Measurements from ENCODE around the gene RFX4.

Gene RFX4

GRCh38 chr12:106704081-106704480 lies 121.3 kb downstream of the RFX4 start:
- no peak overlapping the region for H3K9ac ChIP-seq (ENCODE audit: low read depth, low read length)
- no peak overlapping the region for H3K4me3 ChIP-seq (ENCODE audit: low read length)
- peaks cover 6% of the 10 kb centered on the region for H3K27me3 ChIP-seq (ENCODE audit: control insufficient read depth, insufficient read depth, low read length)
- H3K4me2 ChIP-seq (ENCODE audit: low read length), result no peak overlapping the region
- H3K9me3 ChIP-seq (replicated peaks; ENCODE audit: low read length), result no peaks in the 10 kb centered on the region
- H3K4me1 ChIP-seq (ENCODE audit: control insufficient read depth, insufficient read depth, low read length), result no peaks in the 10 kb centered on the region
- H3K36me3 ChIP-seq (ENCODE audit: insufficient read depth, low read length), result no peaks in the 10 kb centered on the region

GRCh38 chr12:106705971-106706370 lies 123.2 kb downstream of the RFX4 start:
- Histone ChIP-seq H3K9me3 (replicated peaks; ENCODE audit: low read length) (no peaks in the 10 kb centered on the region), H3K9ac (ENCODE audit: low read depth, low read length) (no peak overlapping the region), H3K36me3 (ENCODE audit: insufficient read depth, low read length) (no peaks in the 10 kb centered on the region), H3K27me3 (ENCODE audit: control insufficient read depth, insufficient read depth, low read length) (peaks cover 11% of the 10 kb centered on the region), H3K4me1 (ENCODE audit: control insufficient read depth, insufficient read depth, low read length) (no peaks in the 10 kb centered on the region), H3K4me3 (ENCODE audit: low read length) (no peak overlapping the region), H3K4me2 (ENCODE audit: low read length) (no peak overlapping the region)

GRCh38 chr12:106709068-106709511 lies 126.3 kb downstream of the RFX4 start:
- H3K4me1 ChIP-seq (ENCODE audit: control insufficient read depth, insufficient read depth, low read length), result no peaks in the 10 kb centered on the region
- H3K9ac ChIP-seq (ENCODE audit: low read depth, low read length), result no peak overlapping the region
- H3K36me3 ChIP-seq (ENCODE audit: insufficient read depth, low read length), result no peaks in the 10 kb centered on the region
- no peak overlapping the region for H3K4me2 ChIP-seq (ENCODE audit: low read length)
- H3K9me3 ChIP-seq (replicated peaks; ENCODE audit: low read length), result no peaks in the 10 kb centered on the region
- H3K27me3 ChIP-seq (ENCODE audit: control insufficient read depth, insufficient read depth, low read length), result peaks cover 11% of the 10 kb centered on the region
- no peak overlapping the region for H3K4me3 ChIP-seq (ENCODE audit: low read length)

- Histone ChIP-seq H3K9me3 (replicated peaks; ENCODE audit: low read length) (no peaks in the 10 kb centered on the region), H3K27me3 (ENCODE audit: control insufficient read depth, insufficient read depth, low read length) (peaks cover 6% of the 10 kb centered on the region), H3K4me2 (ENCODE audit: low read length) (no peak overlapping the region), H3K36me3 (ENCODE audit: insufficient read depth, low read length) (no peaks in the 10 kb centered on the region), H3K4me3 (ENCODE audit: low read length) (no peak overlapping the region), H3K9ac (ENCODE audit: low read depth, low read length) (no peak overlapping the region), H3K4me1 (ENCODE audit: control insufficient read depth, insufficient read depth, low read length) (no peaks in the 10 kb centered on the region)
Measured at GRCh38 chr12:106710143-106710893, 127.5 kb downstream of the RFX4 start.

GRCh38 chr12:106711316-106711715 lies 128.5 kb downstream of the RFX4 start:
- H3K4me1 ChIP-seq (ENCODE audit: control insufficient read depth, insufficient read depth, low read length), result no peaks in the 10 kb centered on the region
- H3K36me3 ChIP-seq (ENCODE audit: insufficient read depth, low read length), result no peaks in the 10 kb centered on the region
- no peaks in the 10 kb centered on the region for H3K9me3 ChIP-seq (replicated peaks; ENCODE audit: low read length)

GRCh38 chr12:106712768-106713167 lies 130.0 kb downstream of the RFX4 start:
- no peaks in the 10 kb centered on the region for H3K4me1 ChIP-seq (ENCODE audit: control insufficient read depth, insufficient read depth, low read length)
- no peaks in the 10 kb centered on the region for H3K9me3 ChIP-seq (replicated peaks; ENCODE audit: low read length)
- H3K36me3 ChIP-seq (ENCODE audit: insufficient read depth, low read length), result no peaks in the 10 kb centered on the region
- H3K9ac ChIP-seq (ENCODE audit: low read depth, low read length), result no peak overlapping the region
- H3K27me3 ChIP-seq (ENCODE audit: control insufficient read depth, insufficient read depth, low read length), result peaks cover 5% of the 10 kb centered on the region
- H3K4me2 ChIP-seq (ENCODE audit: low read length), result no peak overlapping the region
- no peak overlapping the region for H3K4me3 ChIP-seq (ENCODE audit: low read length)

More at GRCh38 chr12:106711316-106711715, 128.5 kb downstream of the RFX4 start:
- H3K4me3 ChIP-seq (ENCODE audit: low read length), result no peak overlapping the region
- H3K27me3 ChIP-seq (ENCODE audit: control insufficient read depth, insufficient read depth, low read length), result peaks cover 5% of the 10 kb centered on the region
- no peak overlapping the region for H3K9ac ChIP-seq (ENCODE audit: low read depth, low read length)
- H3K4me2 ChIP-seq (ENCODE audit: low read length), result no peak overlapping the region

- Histone ChIP-seq H3K4me1 (ENCODE audit: control insufficient read depth, insufficient read depth, low read length) (no peaks in the 10 kb centered on the region), H3K9ac (ENCODE audit: low read depth, low read length) (no peak overlapping the region), H3K27me3 (ENCODE audit: control insufficient read depth, insufficient read depth, low read length) (peaks cover 5% of the 10 kb centered on the region), H3K4me2 (ENCODE audit: low read length) (no peak overlapping the region), H3K9me3 (replicated peaks; ENCODE audit: low read length) (no peaks in the 10 kb centered on the region), H3K4me3 (ENCODE audit: low read length) (no peak overlapping the region), H3K36me3 (ENCODE audit: insufficient read depth, low read length) (no peaks in the 10 kb centered on the region)
Measured at GRCh38 chr12:106714926-106715325, 132.1 kb downstream of the RFX4 start.

- H3K27me3 ChIP-seq (ENCODE audit: control insufficient read depth, insufficient read depth, low read length), result peaks cover 2% of the 10 kb centered on the region
- no peak overlapping the region for H3K4me3 ChIP-seq (ENCODE audit: low read length)
- no peak overlapping the region for H3K9ac ChIP-seq (ENCODE audit: low read depth, low read length)
- no peaks in the 10 kb centered on the region for H3K36me3 ChIP-seq (ENCODE audit: insufficient read depth, low read length)
- no peaks in the 10 kb centered on the region for H3K4me1 ChIP-seq (ENCODE audit: control insufficient read depth, insufficient read depth, low read length)
- no peaks in the 10 kb centered on the region for H3K9me3 ChIP-seq (replicated peaks; ENCODE audit: low read length)
- no peak overlapping the region for H3K4me2 ChIP-seq (ENCODE audit: low read length)
Measured at GRCh38 chr12:106715582-106715981, 132.8 kb downstream of the RFX4 start.

- Histone ChIP-seq H3K9ac (ENCODE audit: low read depth, low read length) (no peak overlapping the region), H3K27me3 (ENCODE audit: control insufficient read depth, insufficient read depth, low read length) (peaks cover 7% of the 10 kb centered on the region), H3K9me3 (replicated peaks; ENCODE audit: low read length) (no peaks in the 10 kb centered on the region), H3K4me1 (ENCODE audit: control insufficient read depth, insufficient read depth, low read length) (no peaks in the 10 kb centered on the region), H3K4me2 (ENCODE audit: low read length) (no peak overlapping the region), H3K36me3 (ENCODE audit: insufficient read depth, low read length) (no peaks in the 10 kb centered on the region), H3K4me3 (ENCODE audit: low read length) (no peak overlapping the region)
Measured at GRCh38 chr12:106717673-106718072, 134.9 kb downstream of the RFX4 start.

GRCh38 chr12:106719879-106720278 lies 137.1 kb downstream of the RFX4 start:
- Histone ChIP-seq H3K4me2 (ENCODE audit: low read length) (no peak overlapping the region), H3K4me3 (ENCODE audit: low read length) (no peak overlapping the region), H3K9me3 (replicated peaks; ENCODE audit: low read length) (no peaks in the 10 kb centered on the region), H3K9ac (ENCODE audit: low read depth, low read length) (no peak overlapping the region), H3K36me3 (ENCODE audit: insufficient read depth, low read length) (no peaks in the 10 kb centered on the region), H3K27me3 (ENCODE audit: control insufficient read depth, insufficient read depth, low read length) (peaks cover 7% of the 10 kb centered on the region), H3K4me1 (ENCODE audit: control insufficient read depth, insufficient read depth, low read length) (no peaks in the 10 kb centered on the region)

GRCh38 chr12:106720696-106721095 lies 137.9 kb downstream of the RFX4 start:
- H3K4me3 ChIP-seq (ENCODE audit: low read length), result no peak overlapping the region
- H3K9ac ChIP-seq (ENCODE audit: low read depth, low read length), result no peak overlapping the region
- no peaks in the 10 kb centered on the region for H3K4me1 ChIP-seq (ENCODE audit: control insufficient read depth, insufficient read depth, low read length)
- H3K36me3 ChIP-seq (ENCODE audit: insufficient read depth, low read length), result no peaks in the 10 kb centered on the region
- H3K9me3 ChIP-seq (replicated peaks; ENCODE audit: low read length), result no peaks in the 10 kb centered on the region
- no peak overlapping the region for H3K4me2 ChIP-seq (ENCODE audit: low read length)
- H3K27me3 ChIP-seq (ENCODE audit: control insufficient read depth, insufficient read depth, low read length), result peaks cover 7% of the 10 kb centered on the region

GRCh38 chr12:106721915-106722314 lies 139.1 kb downstream of the RFX4 start:
- Histone ChIP-seq H3K4me1 (ENCODE audit: control insufficient read depth, insufficient read depth, low read length) (no peaks in the 10 kb centered on the region), H3K36me3 (ENCODE audit: insufficient read depth, low read length) (no peaks in the 10 kb centered on the region), H3K27me3 (ENCODE audit: control insufficient read depth, insufficient read depth, low read length) (peaks cover 7% of the 10 kb centered on the region), H3K9ac (ENCODE audit: low read depth, low read length) (no peak overlapping the region), H3K4me2 (ENCODE audit: low read length) (no peak overlapping the region), H3K4me3 (ENCODE audit: low read length) (no peak overlapping the region), H3K9me3 (replicated peaks; ENCODE audit: low read length) (no peaks in the 10 kb centered on the region)

All from skeletal muscle satellite cell (primary cell).